Kidney tubule cell (primary cell): Measurements from ENCODE around the gene EXD3.

Source experiments
- DNase-seq: peaks from one replicate; pipeline ENCODE4 v3.0.0-alpha.2; 2018; ENCODE audit warnings: low spot score

EXD3 gene

GRCh38 chr9:137365552-137366444, 57.2 kb downstream of the EXD3 start:
- DNase-seq, result no peak

GRCh38 chr9:137365056-137365455, 57.9 kb downstream of the EXD3 start:
- DNase-seq, result no peak

GRCh38 chr9:137359850-137360249, 63.1 kb downstream of the EXD3 start:
- no peak for DNase-seq

GRCh38 chr9:137358126-137358525, 64.8 kb downstream of the EXD3 start:
- no peak for DNase-seq

GRCh38 chr9:137357166-137357565, 65.8 kb downstream of the EXD3 start:
- no peak for DNase-seq

- DNase-seq, result no peak
Observed at GRCh38 chr9:137355761-137356365, 67.1 kb downstream of the EXD3 start.

- DNase-seq, result no peak
Observed at GRCh38 chr9:137354845-137355760, 67.9 kb downstream of the EXD3 start.

GRCh38 chr9:137354153-137354844, 68.7 kb downstream of the EXD3 start:
- no peak for DNase-seq

- DNase-seq, result no peak
Observed at GRCh38 chr9:137353223-137354152, 69.5 kb downstream of the EXD3 start.

- no peak for DNase-seq
Observed at GRCh38 chr9:137352511-137353222, 70.3 kb downstream of the EXD3 start.

- no peak for DNase-seq
Observed at GRCh38 chr9:137351781-137352501, 71.0 kb downstream of the EXD3 start.

- DNase-seq, result no peak
Observed at GRCh38 chr9:137350696-137351584, 72.0 kb downstream of the EXD3 start.

- DNase-seq, result no peak
Observed at GRCh38 chr9:137349471-137350033, 73.4 kb downstream of the EXD3 start.

- DNase-seq, result no peak
Observed at GRCh38 chr9:137348769-137349470, 74.0 kb downstream of the EXD3 start.

- DNase-seq, result no peak
Observed at GRCh38 chr9:137347928-137348327, 75.0 kb downstream of the EXD3 start.

GRCh38 chr9:137342482-137342881, 80.5 kb downstream of the EXD3 start:
- no peak for DNase-seq

- no peak for DNase-seq
Observed at GRCh38 chr9:137341227-137341626, 81.7 kb downstream of the EXD3 start.
